Measurements from ENCODE around the gene VCAN. TPM values are rescaled to one million over a fixed set of nuclear protein-coding genes. Genes with fewer than 3 reads are reported as not detected.

The VCAN gene
- total and polyA plus RNA-seq, 2 donors (not counting 1 experiment from before 2014, with no cell fraction given): 2.0 TPM; not detected in 1

DNA sequence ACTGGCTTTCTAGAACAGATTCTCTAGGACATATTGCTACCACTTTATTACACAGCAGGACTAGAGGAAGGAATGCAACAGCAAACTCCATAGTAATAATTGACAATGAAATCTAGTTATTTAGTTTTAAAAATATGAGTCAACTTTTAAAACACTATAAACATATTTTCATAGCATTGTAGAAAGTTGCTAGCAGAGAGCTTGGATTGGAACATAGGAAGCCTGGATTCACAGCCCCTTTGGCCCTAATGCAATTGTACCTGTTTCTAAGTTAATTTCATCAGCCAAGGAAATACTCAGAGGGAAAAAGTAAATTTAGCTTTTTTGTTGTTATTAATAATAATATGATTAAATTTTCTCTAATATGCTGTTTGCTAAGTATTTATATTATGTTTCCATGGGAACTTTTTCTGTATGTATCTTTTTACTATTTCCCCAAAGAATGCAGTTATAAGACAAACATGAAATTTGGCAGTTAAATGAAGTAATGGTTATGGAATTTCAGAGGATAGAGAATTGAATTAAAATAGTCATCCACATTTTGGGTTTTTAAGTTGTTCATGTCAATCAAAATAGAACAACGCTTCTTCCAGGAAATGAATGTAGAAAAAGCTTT lies 45.6 kb downstream of the VCAN start:
- H3K4me2 ChIP-seq (replicated peaks; ENCODE audit: low read depth, low read length, poor library complexity, severe bottlenecking): no peak overlapping the region
- no peaks in the 10 kb centered on the region for H3K9me3 Mint-ChIP-seq (ENCODE audit: insufficient read depth)

DNA sequence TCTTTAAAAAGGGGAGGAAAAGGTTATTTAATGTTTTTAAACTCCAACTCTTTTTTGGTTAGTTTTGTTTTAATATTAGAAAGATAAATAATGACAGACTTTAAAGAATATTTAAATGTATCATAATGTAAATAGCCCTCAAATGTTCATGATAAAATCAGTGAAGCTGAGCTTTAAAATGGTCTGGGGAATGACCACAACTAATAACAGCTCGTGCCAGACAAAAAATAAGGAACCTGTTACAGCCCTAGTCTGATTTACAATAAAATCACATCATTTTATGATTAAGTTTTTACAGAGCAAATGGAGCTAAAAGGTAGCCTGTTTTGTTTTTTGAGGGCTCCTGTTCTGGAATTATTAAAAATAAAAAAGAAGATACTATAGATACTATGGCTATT lies 46.1 kb downstream of the VCAN start:
- H3K9me3 Mint-ChIP-seq (ENCODE audit: insufficient read depth): no peaks in the 10 kb centered on the region
- POLR2A ChIA-PET: no interaction called here

More for the DNA sequence above, 45.6 kb downstream of the VCAN start:
- Histone ChIP-seq H3K36me3 (replicated peaks in 1 of 2; ENCODE audit: control extremely low read depth in 1 of 2, control insufficient read depth in 1 of 2, extremely low read depth in 1 of 2, insufficient read depth in 2 of 2, low read length in 1 of 2) (no peaks in the 10 kb centered on the region), H3K4me1 (ENCODE audit: control insufficient read depth in 2 of 2, insufficient read depth in 2 of 2, low read length in 2 of 2) (no peaks in the 10 kb centered on the region), H3K9me3 (ENCODE audit: control extremely low read depth in 1 of 3, control insufficient read depth in 2 of 3, insufficient read depth in 1 of 3, low read length in 2 of 3) (no peaks in the 10 kb centered on the region), H3K27me3 (replicated peaks in 1 of 4; ENCODE audit: control extremely low read depth in 1 of 4, control insufficient read depth in 3 of 4, insufficient read depth in 4 of 4, low read length in 3 of 4) (no peaks in the 10 kb centered on the region), H3K4me3 (ENCODE audit: control extremely low read depth in 1 of 5, extremely low read depth in 1 of 5, insufficient read depth in 1 of 5, low read depth in 2 of 5, low read length in 4 of 5) (no peak overlapping the region), H4K20me1 (ENCODE audit: control insufficient read depth, insufficient read depth, low read length, poor library complexity, severe bottlenecking) (no peaks in the 10 kb centered on the region), H3K27ac (ENCODE audit: low read length in 2 of 2) (no peak overlapping the region), H3K9ac (ENCODE audit: low read length) (no peak overlapping the region), H3K79me2 (ENCODE audit: control insufficient read depth, insufficient read depth, low read length) (no peaks in the 10 kb centered on the region), H2AFZ (ENCODE audit: insufficient read depth, low read depth, low read length, poor library complexity, severe bottlenecking) (no peak overlapping the region)
- ChIA-PET CTCF (no interaction called here), POLR2A (no interaction called here)
- H3K27ac Mint-ChIP-seq: no peak overlapping the region
- ATAC-seq (ENCODE audit: low read depth) (no peak), DNase-seq (no peak)
- H3K27me3 Mint-ChIP-seq: no peaks in the 10 kb centered on the region
- no peak for TF ChIP-seq EZH2 (IDR thresholded peaks at IDR 0.05; ENCODE audit: borderline replicate concordance, insufficient read depth, low read depth, low read length, poor library complexity, severe bottlenecking)
- H3K4me1 Mint-ChIP-seq: no peaks in the 10 kb centered on the region
- intact Hi-C loops (cut with micrococcal nuclease): no loop called here
- H3K4me3 Mint-ChIP-seq: no peak overlapping the region
- no CpG with 5 or more reads among the region's 1 CpG for WGBS (ENCODE audit: insufficient coverage)

More for the DNA sequence above, 46.1 kb downstream of the VCAN start:
- intact Hi-C loops (cut with micrococcal nuclease): no loop called here
- CTCF ChIA-PET: no interaction called here
- H3K4me1 ChIP-seq (ENCODE audit: control insufficient read depth in 2 of 2, insufficient read depth in 2 of 2, low read length in 2 of 2): no peaks in the 10 kb centered on the region
- ATAC-seq (ENCODE audit: low read depth) (no peak), DNase-seq (no peak)
- Mint-ChIP-seq H3K4me1 (no peaks in the 10 kb centered on the region), H3K27me3 (no peaks in the 10 kb centered on the region), H3K4me3 (no peak overlapping the region), H3K27ac (no peak overlapping the region)
- H3K9ac ChIP-seq (ENCODE audit: low read length): no peak overlapping the region
- no peak overlapping the region for H3K27ac ChIP-seq (ENCODE audit: low read length in 2 of 2)
- H3K4me3 ChIP-seq (ENCODE audit: control extremely low read depth in 1 of 5, extremely low read depth in 1 of 5, insufficient read depth in 1 of 5, low read depth in 2 of 5, low read length in 4 of 5): no peak overlapping the region
- H3K36me3 ChIP-seq (replicated peaks in 1 of 2; ENCODE audit: control extremely low read depth in 1 of 2, control insufficient read depth in 1 of 2, extremely low read depth in 1 of 2, insufficient read depth in 2 of 2, low read length in 1 of 2): no peaks in the 10 kb centered on the region
- H3K9me3 ChIP-seq (ENCODE audit: control extremely low read depth in 1 of 3, control insufficient read depth in 2 of 3, insufficient read depth in 1 of 3, low read length in 2 of 3): no peaks in the 10 kb centered on the region
- H4K20me1 ChIP-seq (ENCODE audit: control insufficient read depth, insufficient read depth, low read length, poor library complexity, severe bottlenecking): no peaks in the 10 kb centered on the region
- H2AFZ ChIP-seq (ENCODE audit: insufficient read depth, low read depth, low read length, poor library complexity, severe bottlenecking): no peak overlapping the region
- TF ChIP-seq EZH2 (IDR thresholded peaks at IDR 0.05; ENCODE audit: borderline replicate concordance, insufficient read depth, low read depth, low read length, poor library complexity, severe bottlenecking): no peak
- TF ChIP-seq, protein P1, sequence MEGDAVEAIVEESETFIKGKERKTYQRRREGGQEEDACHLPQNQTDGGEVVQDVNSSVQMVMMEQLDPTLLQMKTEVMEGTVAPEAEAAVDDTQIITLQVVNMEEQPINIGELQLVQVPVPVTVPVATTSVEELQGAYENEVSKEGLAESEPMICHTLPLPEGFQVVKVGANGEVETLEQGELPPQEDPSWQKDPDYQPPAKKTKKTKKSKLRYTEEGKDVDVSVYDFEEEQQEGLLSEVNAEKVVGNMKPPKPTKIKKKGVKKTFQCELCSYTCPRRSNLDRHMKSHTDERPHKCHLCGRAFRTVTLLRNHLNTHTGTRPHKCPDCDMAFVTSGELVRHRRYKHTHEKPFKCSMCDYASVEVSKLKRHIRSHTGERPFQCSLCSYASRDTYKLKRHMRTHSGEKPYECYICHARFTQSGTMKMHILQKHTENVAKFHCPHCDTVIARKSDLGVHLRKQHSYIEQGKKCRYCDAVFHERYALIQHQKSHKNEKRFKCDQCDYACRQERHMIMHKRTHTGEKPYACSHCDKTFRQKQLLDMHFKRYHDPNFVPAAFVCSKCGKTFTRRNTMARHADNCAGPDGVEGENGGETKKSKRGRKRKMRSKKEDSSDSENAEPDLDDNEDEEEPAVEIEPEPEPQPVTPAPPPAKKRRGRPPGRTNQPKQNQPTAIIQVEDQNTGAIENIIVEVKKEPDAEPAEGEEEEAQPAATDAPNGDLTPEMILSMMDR (IDR thresholded peaks at IDR 0.05): no peak
- no CpG with 5 or more reads among the region's 1 CpG for WGBS (ENCODE audit: insufficient coverage)
- H3K79me2 ChIP-seq (ENCODE audit: control insufficient read depth, insufficient read depth, low read length): no peaks in the 10 kb centered on the region
- no peak overlapping the region for H3K4me2 ChIP-seq (replicated peaks; ENCODE audit: low read depth, low read length, poor library complexity, severe bottlenecking)
- no peaks in the 10 kb centered on the region for H3K27me3 ChIP-seq (replicated peaks in 1 of 4; ENCODE audit: control extremely low read depth in 1 of 4, control insufficient read depth in 3 of 4, insufficient read depth in 4 of 4, low read length in 3 of 4)

All from B cell (primary cell).